ENCODE data around the gene APOBEC2.

Gene APOBEC2

GRCh38 chr6:41036601-41037000 lies 16.4 kb upstream of the APOBEC2 start:
- 88 to 94% methylated on average over 2 of the region's 2 CpGs for WGBS, 2 experiments
- no peaks in the 10 kb centered on the region for H3K27me3 ChIP-seq (ENCODE audit: control insufficient read depth, insufficient read depth, low read length, poor library complexity, severe bottlenecking)
- H3K4me3 ChIP-seq (ENCODE audit: insufficient read depth, low read depth, low read length) = no peak overlapping the region
- H3K9me3 ChIP-seq (ENCODE audit: control insufficient read depth, low read length) = no peaks in the 10 kb centered on the region
- H3K36me3 ChIP-seq (ENCODE audit: control insufficient read depth, insufficient read depth, low read length) = no peaks in the 10 kb centered on the region
- no peak overlapping the region for H3K27ac ChIP-seq (ENCODE audit: insufficient read depth, low read depth, low read length, poor library complexity, severe bottlenecking)
- H3K4me1 ChIP-seq (ENCODE audit: control insufficient read depth, insufficient read depth, low read length) = no peaks in the 10 kb centered on the region

GRCh38 chr6:41037107-41037900 lies 15.7 kb upstream of the APOBEC2 start:
- Histone ChIP-seq H3K27me3 (ENCODE audit: control insufficient read depth, insufficient read depth, low read length, poor library complexity, severe bottlenecking) (no peaks in the 10 kb centered on the region), H3K4me3 (ENCODE audit: insufficient read depth, low read depth, low read length) (no peak overlapping the region), H3K36me3 (ENCODE audit: control insufficient read depth, insufficient read depth, low read length) (no peaks in the 10 kb centered on the region), H3K27ac (ENCODE audit: insufficient read depth, low read depth, low read length, poor library complexity, severe bottlenecking) (no peak overlapping the region), H3K4me1 (ENCODE audit: control insufficient read depth, insufficient read depth, low read length) (no peaks in the 10 kb centered on the region), H3K9me3 (ENCODE audit: control insufficient read depth, low read length) (no peaks in the 10 kb centered on the region)
- WGBS, 2 experiments = 84 to 92% methylated on average over 12 to 13 of the region's 13 CpGs

- Histone ChIP-seq H3K4me1 (ENCODE audit: control insufficient read depth, insufficient read depth, low read length) (no peaks in the 10 kb centered on the region), H3K27me3 (ENCODE audit: control insufficient read depth, insufficient read depth, low read length, poor library complexity, severe bottlenecking) (no peaks in the 10 kb centered on the region), H3K27ac (ENCODE audit: insufficient read depth, low read depth, low read length, poor library complexity, severe bottlenecking) (no peak overlapping the region), H3K9me3 (ENCODE audit: control insufficient read depth, low read length) (no peaks in the 10 kb centered on the region), H3K4me3 (ENCODE audit: insufficient read depth, low read depth, low read length) (no peak overlapping the region), H3K36me3 (ENCODE audit: control insufficient read depth, insufficient read depth, low read length) (no peaks in the 10 kb centered on the region)
- 87 to 94% methylated on average over 3 of the region's 3 CpGs for WGBS, 2 experiments
Observed at GRCh38 chr6:41038205-41038604, 14.8 kb upstream of the APOBEC2 start.

- no peaks in the 10 kb centered on the region for H3K9me3 ChIP-seq (ENCODE audit: control insufficient read depth, low read length)
- no peak within 1 kb of the TSS for H3K27ac ChIP-seq (ENCODE audit: insufficient read depth, low read depth, low read length, poor library complexity, severe bottlenecking)
- no peaks in the 10 kb centered on the region for H3K4me1 ChIP-seq (ENCODE audit: control insufficient read depth, insufficient read depth, low read length)
- WGBS, 2 experiments = 85 to 87% methylated on average over 10 of the region's 10 CpGs
- H3K4me3 ChIP-seq (ENCODE audit: insufficient read depth, low read depth, low read length) = no peak within 1 kb of the TSS
- H3K36me3 ChIP-seq (ENCODE audit: control insufficient read depth, insufficient read depth, low read length) = no peaks in the 10 kb centered on the region
- H3K27me3 ChIP-seq (ENCODE audit: control insufficient read depth, insufficient read depth, low read length, poor library complexity, severe bottlenecking) = no peaks in the 10 kb centered on the region
Observed at GRCh38 chr6:41039060-41039998, 13.7 kb upstream of the APOBEC2 start, which contains the start of gene UNC5CL. TSS of gene UNC5CL (minus strand) at chr6:41039221. CDS start at chr6:41035074, 4,147 bp downstream.

GRCh38 chr6:41040101-41040939 lies 12.7 kb upstream of the APOBEC2 start:
- Histone ChIP-seq H3K27me3 (ENCODE audit: control insufficient read depth, insufficient read depth, low read length, poor library complexity, severe bottlenecking) (no peaks in the 10 kb centered on the region), H3K4me3 (ENCODE audit: insufficient read depth, low read depth, low read length) (no peak overlapping the region), H3K9me3 (ENCODE audit: control insufficient read depth, low read length) (no peaks in the 10 kb centered on the region), H3K4me1 (ENCODE audit: control insufficient read depth, insufficient read depth, low read length) (no peaks in the 10 kb centered on the region), H3K36me3 (ENCODE audit: control insufficient read depth, insufficient read depth, low read length) (no peaks in the 10 kb centered on the region), H3K27ac (ENCODE audit: insufficient read depth, low read depth, low read length, poor library complexity, severe bottlenecking) (no peak overlapping the region)
- WGBS, 2 experiments = 83 to 91% methylated on average over 6 of the region's 6 CpGs

GRCh38 chr6:41040940-41041536 lies 12.0 kb upstream of the APOBEC2 start:
- no peaks in the 10 kb centered on the region for H3K27me3 ChIP-seq (ENCODE audit: control insufficient read depth, insufficient read depth, low read length, poor library complexity, severe bottlenecking)
- 71 to 84% methylated on average over 1 of the region's 1 CpG for WGBS, 2 experiments
- no peak overlapping the region for H3K27ac ChIP-seq (ENCODE audit: insufficient read depth, low read depth, low read length, poor library complexity, severe bottlenecking)
- H3K36me3 ChIP-seq (ENCODE audit: control insufficient read depth, insufficient read depth, low read length) = no peaks in the 10 kb centered on the region
- no peaks in the 10 kb centered on the region for H3K9me3 ChIP-seq (ENCODE audit: control insufficient read depth, low read length)
- H3K4me1 ChIP-seq (ENCODE audit: control insufficient read depth, insufficient read depth, low read length) = no peaks in the 10 kb centered on the region
- no peak overlapping the region for H3K4me3 ChIP-seq (ENCODE audit: insufficient read depth, low read depth, low read length)

- WGBS, 2 experiments = 93 to 96% methylated on average over 10 of the region's 10 CpGs
- Histone ChIP-seq H3K36me3 (ENCODE audit: control insufficient read depth, insufficient read depth, low read length) (no peaks in the 10 kb centered on the region), H3K27ac (ENCODE audit: insufficient read depth, low read depth, low read length, poor library complexity, severe bottlenecking) (no peak within 1 kb of the TSS), H3K4me1 (ENCODE audit: control insufficient read depth, insufficient read depth, low read length) (no peaks in the 10 kb centered on the region), H3K27me3 (ENCODE audit: control insufficient read depth, insufficient read depth, low read length, poor library complexity, severe bottlenecking) (no peaks in the 10 kb centered on the region), H3K4me3 (ENCODE audit: insufficient read depth, low read depth, low read length) (no peak within 1 kb of the TSS), H3K9me3 (ENCODE audit: control insufficient read depth, low read length) (no peaks in the 10 kb centered on the region)
Observed at GRCh38 chr6:41042226-41043055, 10.6 kb upstream of the APOBEC2 start, which contains the start of gene TSPO2. TSS of gene TSPO2 (plus strand) at chr6:41042467. CDS start at chr6:41042986, 519 bp downstream.

- no peaks in the 10 kb centered on the region for H3K9me3 ChIP-seq (ENCODE audit: control insufficient read depth, low read length)
- no peaks in the 10 kb centered on the region for H3K27me3 ChIP-seq (ENCODE audit: control insufficient read depth, insufficient read depth, low read length, poor library complexity, severe bottlenecking)
- no peak overlapping the region for H3K4me3 ChIP-seq (ENCODE audit: insufficient read depth, low read depth, low read length)
- 92% methylated on average over 3 of the region's 3 CpGs for WGBS, 2 experiments
- no peaks in the 10 kb centered on the region for H3K4me1 ChIP-seq (ENCODE audit: control insufficient read depth, insufficient read depth, low read length)
- H3K36me3 ChIP-seq (ENCODE audit: control insufficient read depth, insufficient read depth, low read length) = no peaks in the 10 kb centered on the region
- no peak overlapping the region for H3K27ac ChIP-seq (ENCODE audit: insufficient read depth, low read depth, low read length, poor library complexity, severe bottlenecking)
Observed at GRCh38 chr6:41043151-41043550, 9.9 kb upstream of the APOBEC2 start.

- no peaks in the 10 kb centered on the region for H3K36me3 ChIP-seq (ENCODE audit: control insufficient read depth, insufficient read depth, low read length)
- no peak overlapping the region for H3K4me3 ChIP-seq (ENCODE audit: insufficient read depth, low read depth, low read length)
- H3K9me3 ChIP-seq (ENCODE audit: control insufficient read depth, low read length) = no peaks in the 10 kb centered on the region
- no peaks in the 10 kb centered on the region for H3K27me3 ChIP-seq (ENCODE audit: control insufficient read depth, insufficient read depth, low read length, poor library complexity, severe bottlenecking)
- H3K27ac ChIP-seq (ENCODE audit: insufficient read depth, low read depth, low read length, poor library complexity, severe bottlenecking) = no peak overlapping the region
- peaks cover 7% of the 10 kb centered on the region for H3K4me1 ChIP-seq (ENCODE audit: control insufficient read depth, insufficient read depth, low read length)
- 87 to 95% methylated on average over 5 of the region's 5 CpGs for WGBS, 2 experiments
Observed at GRCh38 chr6:41045664-41046063, 7.3 kb upstream of the APOBEC2 start.

Measured in ectodermal cell (in vitro differentiated cells).